Astrocyte of the spinal cord (primary cell): Measurements from ENCODE around the gene RPS15.

Source experiments
- DNase-seq: peaks from one replicate; pipeline ENCODE4 v3.0.0; 2011; ENCODE audit warnings: low read depth, low spot score
- H3K4me3 ChIP-seq: 2 replicates; pipeline ENCODE4 v1.5.1; 2011; ENCODE audit warnings: low read depth, mild to moderate bottlenecking, low read length, moderate library complexity
- in situ Hi-C: cut with HindIII; loops from 2 replicates; pipeline ENCODE4 v1.10.0; 2017; ENCODE audit warnings: low sequenced_read_pairs
- TF ChIP-seq, protein P1 (sequence below): IDR thresholded peaks from 2 replicates; pipeline ENCODE4 v1.5.1; 2012; ENCODE audit warnings: low read depth, mild to moderate bottlenecking, low read length, inconsistent platforms

The RPS15 gene

DNA sequence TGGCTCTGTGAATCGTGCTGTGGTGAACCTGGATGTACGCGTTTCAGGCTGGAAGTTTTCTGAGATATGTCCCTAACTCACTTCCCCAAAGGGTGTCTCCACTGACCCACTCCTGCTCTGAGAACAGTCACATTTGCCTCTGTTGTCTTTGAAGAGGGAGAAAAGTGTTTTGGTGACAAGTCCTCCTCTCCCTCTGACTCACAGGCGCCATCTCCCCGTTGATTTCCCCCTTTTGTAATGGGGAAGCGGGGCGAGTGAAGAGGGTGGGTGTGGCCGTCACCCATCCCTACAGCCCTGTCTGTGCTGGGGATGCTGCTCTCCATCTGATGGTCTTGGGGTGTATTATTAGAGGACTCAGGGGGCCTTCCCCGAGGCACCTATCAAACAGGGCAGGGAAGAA, 21.3 kb downstream of the RPS15 start:
- TF ChIP-seq, protein P1, sequence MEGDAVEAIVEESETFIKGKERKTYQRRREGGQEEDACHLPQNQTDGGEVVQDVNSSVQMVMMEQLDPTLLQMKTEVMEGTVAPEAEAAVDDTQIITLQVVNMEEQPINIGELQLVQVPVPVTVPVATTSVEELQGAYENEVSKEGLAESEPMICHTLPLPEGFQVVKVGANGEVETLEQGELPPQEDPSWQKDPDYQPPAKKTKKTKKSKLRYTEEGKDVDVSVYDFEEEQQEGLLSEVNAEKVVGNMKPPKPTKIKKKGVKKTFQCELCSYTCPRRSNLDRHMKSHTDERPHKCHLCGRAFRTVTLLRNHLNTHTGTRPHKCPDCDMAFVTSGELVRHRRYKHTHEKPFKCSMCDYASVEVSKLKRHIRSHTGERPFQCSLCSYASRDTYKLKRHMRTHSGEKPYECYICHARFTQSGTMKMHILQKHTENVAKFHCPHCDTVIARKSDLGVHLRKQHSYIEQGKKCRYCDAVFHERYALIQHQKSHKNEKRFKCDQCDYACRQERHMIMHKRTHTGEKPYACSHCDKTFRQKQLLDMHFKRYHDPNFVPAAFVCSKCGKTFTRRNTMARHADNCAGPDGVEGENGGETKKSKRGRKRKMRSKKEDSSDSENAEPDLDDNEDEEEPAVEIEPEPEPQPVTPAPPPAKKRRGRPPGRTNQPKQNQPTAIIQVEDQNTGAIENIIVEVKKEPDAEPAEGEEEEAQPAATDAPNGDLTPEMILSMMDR = no peak
- in situ Hi-C loops = no loop called here
- no peak for DNase-seq
- H3K4me3 ChIP-seq = no peak overlapping the region

DNA sequence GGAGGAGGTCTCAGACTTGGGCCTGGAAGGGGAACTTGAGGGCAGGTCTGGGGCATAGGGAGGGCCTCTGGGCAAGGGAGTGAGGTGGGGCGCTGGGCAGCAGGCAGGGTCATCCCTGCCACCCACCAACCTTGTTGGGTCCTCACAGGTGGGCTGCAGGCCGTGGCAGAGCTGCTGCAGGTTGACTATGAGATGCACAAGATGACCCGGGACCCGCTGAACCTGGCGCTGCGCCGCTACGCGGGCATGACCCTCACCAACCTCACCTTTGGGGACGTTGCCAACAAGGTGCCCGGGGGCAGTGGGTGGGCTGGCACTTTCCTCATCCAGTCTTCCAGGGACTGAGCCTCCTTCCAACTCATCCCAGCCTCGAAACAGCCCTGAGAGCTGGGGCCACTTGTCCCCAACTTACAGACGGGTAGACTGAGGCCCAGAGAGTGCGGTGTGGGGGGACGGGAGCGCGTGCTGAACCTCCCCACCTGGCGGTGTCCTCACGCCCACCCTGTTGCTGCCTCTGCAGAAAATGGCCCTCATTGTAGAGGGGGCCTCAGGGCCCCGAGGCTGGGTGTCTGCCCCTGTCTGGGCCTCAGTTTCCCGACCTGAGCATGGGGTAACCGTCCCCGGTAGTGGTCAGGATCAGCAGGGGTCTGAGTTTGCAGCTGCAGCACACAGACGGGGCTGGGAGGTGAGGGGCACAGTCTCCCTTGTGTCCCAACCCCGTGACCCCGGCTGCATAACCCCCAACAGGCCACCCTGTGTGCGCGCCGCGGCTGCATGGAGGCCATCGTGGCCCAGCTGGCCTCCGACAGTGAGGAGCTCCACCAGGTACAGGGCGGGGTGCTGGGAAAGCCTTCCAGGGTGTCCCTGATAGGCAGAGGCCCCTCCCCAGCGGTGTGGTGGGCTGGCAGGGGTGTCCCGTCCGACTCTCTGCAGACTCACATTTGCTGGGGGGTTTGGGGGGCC, 22.1 kb downstream of the RPS15 start:
- no peak overlapping the region for H3K4me3 ChIP-seq
- TF ChIP-seq, protein P1 = no peak
- DNase-seq = no peak
- in situ Hi-C loops = no loop called here

DNA sequence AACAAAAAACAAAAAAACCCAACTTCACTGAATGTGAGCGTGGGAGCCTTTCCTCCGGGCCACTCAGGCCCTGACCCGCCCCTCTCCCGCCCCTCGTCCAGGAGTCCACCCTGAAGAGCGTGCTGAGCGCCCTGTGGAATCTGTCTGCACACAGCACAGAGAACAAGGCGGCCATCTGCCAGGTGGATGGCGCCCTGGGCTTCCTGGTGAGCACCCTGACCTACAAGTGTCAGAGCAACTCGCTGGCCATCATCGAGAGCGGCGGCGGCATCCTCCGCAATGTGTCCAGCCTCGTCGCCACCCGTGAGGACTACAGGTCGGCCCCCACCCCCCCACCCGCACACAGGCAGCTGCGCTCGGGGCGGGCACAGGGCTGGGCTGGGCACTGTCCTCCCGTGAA, 23.7 kb downstream of the RPS15 start:
- H3K4me3 ChIP-seq = no peak overlapping the region
- DNase-seq = no peak
- TF ChIP-seq, protein P1 = no peak
- in situ Hi-C loops = no loop called here

DNA sequence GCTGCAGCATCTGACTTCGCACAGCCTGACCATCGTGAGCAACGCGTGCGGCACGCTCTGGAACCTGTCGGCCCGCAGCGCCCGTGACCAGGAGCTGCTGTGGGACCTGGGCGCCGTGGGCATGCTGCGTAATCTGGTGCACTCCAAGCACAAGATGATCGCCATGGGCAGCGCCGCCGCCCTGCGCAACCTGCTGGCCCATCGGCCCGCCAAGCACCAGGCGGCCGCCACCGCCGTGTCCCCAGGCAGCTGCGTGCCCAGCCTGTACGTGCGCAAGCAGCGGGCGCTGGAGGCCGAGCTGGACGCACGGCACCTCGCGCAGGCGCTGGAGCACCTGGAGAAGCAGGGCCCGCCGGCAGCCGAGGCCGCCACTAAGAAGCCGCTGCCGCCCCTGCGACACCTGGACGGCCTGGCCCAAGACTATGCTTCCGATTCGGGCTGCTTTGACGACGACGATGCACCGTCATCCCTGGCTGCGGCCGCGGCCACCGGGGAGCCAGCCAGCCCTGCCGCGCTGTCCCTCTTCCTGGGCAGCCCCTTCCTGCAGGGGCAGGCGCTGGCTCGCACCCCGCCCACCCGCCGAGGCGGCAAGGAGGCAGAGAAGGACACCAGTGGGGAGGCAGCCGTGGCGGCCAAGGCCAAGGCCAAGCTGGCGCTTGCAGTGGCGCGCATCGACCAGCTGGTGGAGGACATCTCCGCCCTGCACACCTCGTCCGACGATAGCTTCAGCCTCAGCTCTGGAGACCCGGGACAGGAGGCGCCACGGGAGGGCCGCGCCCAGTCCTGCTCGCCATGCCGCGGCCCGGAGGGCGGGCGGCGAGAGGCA, 27.2 kb downstream of the RPS15 start:
- no peak overlapping the region for H3K4me3 ChIP-seq
- no peak for DNase-seq

DNA sequence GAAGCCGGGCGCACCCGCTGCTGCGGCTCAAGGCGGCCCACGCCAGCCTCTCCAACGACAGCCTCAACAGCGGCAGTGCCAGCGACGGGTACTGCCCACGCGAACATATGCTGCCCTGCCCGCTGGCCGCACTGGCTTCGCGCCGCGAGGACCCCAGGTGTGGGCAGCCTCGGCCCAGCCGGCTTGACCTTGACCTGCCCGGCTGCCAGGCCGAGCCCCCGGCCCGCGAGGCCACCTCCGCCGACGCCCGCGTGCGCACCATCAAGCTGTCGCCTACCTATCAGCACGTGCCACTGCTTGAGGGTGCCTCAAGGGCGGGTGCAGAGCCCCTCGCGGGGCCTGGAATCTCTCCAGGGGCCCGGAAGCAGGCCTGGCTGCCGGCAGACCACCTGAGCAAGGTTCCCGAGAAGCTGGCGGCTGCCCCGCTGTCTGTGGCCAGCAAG, 27.8 kb downstream of the RPS15 start:
- DNase-seq = no peak
- TF ChIP-seq, protein P1 = no peak
- H3K4me3 ChIP-seq = no peak overlapping the region
- in situ Hi-C loops = no loop called here

More for the DNA sequence above, 27.2 kb downstream of the RPS15 start:
- in situ Hi-C loops = no loop called here
- TF ChIP-seq, protein P1 = peak; percentile 42

DNA sequence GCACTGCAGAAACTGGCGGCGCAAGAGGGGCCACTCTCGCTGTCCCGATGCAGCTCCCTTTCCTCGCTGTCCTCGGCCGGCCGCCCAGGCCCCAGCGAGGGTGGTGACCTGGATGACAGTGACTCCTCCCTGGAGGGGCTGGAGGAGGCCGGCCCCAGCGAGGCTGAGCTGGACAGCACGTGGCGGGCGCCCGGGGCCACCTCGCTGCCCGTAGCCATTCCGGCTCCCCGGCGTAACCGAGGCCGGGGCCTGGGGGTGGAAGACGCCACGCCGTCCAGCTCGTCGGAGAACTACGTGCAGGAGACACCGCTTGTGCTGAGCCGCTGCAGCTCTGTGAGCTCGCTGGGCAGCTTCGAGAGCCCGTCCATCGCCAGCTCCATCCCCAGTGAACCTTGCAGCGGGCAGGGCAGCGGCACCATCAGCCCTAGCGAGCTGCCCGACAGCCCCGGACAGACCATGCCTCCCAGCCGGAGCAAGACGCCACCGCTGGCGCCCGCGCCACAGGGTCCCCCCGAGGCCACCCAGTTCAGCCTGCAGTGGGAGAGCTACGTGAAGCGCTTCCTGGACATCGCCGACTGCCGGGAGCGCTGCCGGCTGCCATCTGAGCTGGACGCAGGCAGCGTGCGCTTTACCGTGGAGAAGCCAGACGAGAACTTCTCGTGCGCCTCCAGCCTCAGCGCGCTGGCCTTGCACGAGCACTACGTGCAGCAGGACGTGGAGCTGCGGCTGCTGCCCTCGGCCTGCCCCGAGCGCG, 28.4 kb downstream of the RPS15 start:
- DNase-seq = no peak
- in situ Hi-C loops = no loop called here
- no peak overlapping the region for H3K4me3 ChIP-seq
- TF ChIP-seq, protein P1 = no peak
